Measurements from ENCODE around the gene SLC17A8.

GRCh38 chr12:100413001-100413400 is 56.1 kb downstream of the SLC17A8 start:
- TF ChIP-seq CTCF (IDR thresholded peaks at IDR 0.05) (no peak), POLR2A (IDR thresholded peaks at IDR 0.05) (no peak)

Data from testis (tissue), 2 donors.